Spleen (tissue), 11 donors: ENCODE data around the gene SOWAHC. TPM values are rescaled to one million over a fixed set of nuclear protein-coding genes. Genes with fewer than 3 reads are reported as not detected.
A peak's percentile ranks its signal among the peaks of the same experiment; 100 is the strongest.

Source experiments
- DNase-seq: peaks from one replicate; pipeline ENCODE4 v3.0.0-alpha.2; 2020
- H3K27ac ChIP-seq, 8 donors: fragments of 200-600 bp; sonication (generic) in 7 of 8; 1 replicate in 4 of 8; 2 replicates in 4 of 8; pipeline versions ENCODE4 v1.5.0 to v1.8.0; 2016 to 2021; ENCODE audit warnings: inconsistent platforms in 4 of 8, mild to moderate bottlenecking in 4 of 8, moderate library complexity in 1 of 8
- H3K27me3 ChIP-seq, 7 donors: fragments of 200-600 bp; sonication (generic) in 6 of 7; replicated peaks in 1 of 7; 1 replicate in 4 of 7; 2 replicates in 3 of 7; pipeline versions ENCODE4 v1.5.0 to v1.8.0; 2016 to 2021; ENCODE audit warnings: inconsistent platforms in 3 of 7, mild to moderate bottlenecking in 1 of 7
- H3K36me3 ChIP-seq, 6 donors: fragments of 200-600 bp; sonication (generic) in 5 of 6; 1 replicate in 4 of 6; 2 replicates in 2 of 6; pipeline versions ENCODE4 v1.5.0 to v1.8.0; 2016 to 2021; ENCODE audit warnings: inconsistent platforms in 2 of 6
- H3K4me1 ChIP-seq, 6 donors: fragments of 200-600 bp; sonication (generic) in 5 of 6; 1 replicate in 3 of 6; 2 replicates in 3 of 6; pipeline versions ENCODE4 v1.5.0 to v1.8.0; 2016 to 2021; ENCODE audit warnings: inconsistent platforms in 3 of 6
- H3K4me3 ChIP-seq, 8 donors: fragments of 200-600 bp; sonication (generic) in 7 of 8; 1 replicate in 4 of 8; 2 replicates in 4 of 8; pipeline versions ENCODE4 v1.5.0 to v1.8.0; 2016 to 2021; ENCODE audit warnings: inconsistent platforms in 4 of 8, mild to moderate bottlenecking in 4 of 8, moderate library complexity in 2 of 8
- H3K9me3 ChIP-seq, 8 donors: fragments of 200-600 bp; sonication (generic) in 7 of 8; 1 replicate in 4 of 8; 2 replicates in 4 of 8; pipeline versions ENCODE4 v1.5.0 to v1.8.0; 2016 to 2021; ENCODE audit warnings: inconsistent platforms in 4 of 8
- POLR2A ChIP-seq, 3 donors: fragments of 450-650 bp; IDR thresholded peaks; one replicate each; pipeline ENCODE4 v1.5.1; 2017; ENCODE audit warnings: antibody characterized with exemption in 3 of 3, mild to moderate bottlenecking in 1 of 3
- POLR2AphosphoS5 ChIP-seq, 3 donors: sonication (generic); formaldehyde crosslinking; IDR thresholded peaks; one replicate each; pipeline ENCODE4 v1.5.1; 2017; ENCODE audit warnings: antibody characterized with exemption in 3 of 3
- WGBS, 5 donors: extraction: QIAGEN DNeasy Blood & Tissue Kit in 3 of 5; methylation state at CpG; one replicate each; pipeline versions ENCODE4 v1.1.5 to v1.1.7; 2013 to 2018; 5-methylcytosine and 5-hydroxymethylcytosine counted together
- intact Hi-C: fragments of 100-400 bp; cut with DNase I; formaldehyde crosslinking; loops from one replicate; pipeline ENCODE4 v1.15.0; 2023; ENCODE audit warnings: low total_unique reads
- polyA plus RNA-seq, 3 donors: library from polyadenylated mRNA; stranded (reverse); fragments of 200-250 nt; gene quantifications; one replicate each; pipeline ENCODE4 v1.2.1, GENCODE V29; 2013
- total RNA-seq, 7 donors: library from RNA; depleted of rRNA in 3 of 7; stranded (reverse); fragments of >200 nt in 3 of 7; fragmentation: NEBNext Ultra II Directional in 4 of 7; extraction: Animal tissue kit (Norgen Biotek cat#: 25700) in 4 of 7; gene quantifications; one replicate each; pipeline versions ENCODE4 v1.1.0 to v1.2.1, GENCODE V29; 2016 to 2021
- TF ChIP-seq, protein P1 (sequence below), 11 experiments: fragments of 200-600 bp in 7 of 11; fragments of 450-650 bp in 4 of 11; sonication (generic) in 4 of 11; IDR thresholded peaks in 8 of 11; conservative IDR thresholded peaks in 3 of 11; 1 replicate in 7 of 11; 2 replicates in 4 of 11; pipeline versions ENCODE4 v1.4.0 to v1.8.0; 2016 to 2021; ENCODE audit warnings: antibody characterized with exemption in 11 of 11, inconsistent platforms in 4 of 11, mild to moderate bottlenecking in 1 of 11
- donor health status: healthy with polysubstance abuse.
- donor health status: DM: no; HTN: no; CAD: no; lungs with moderate emphysema.
- donor health status: DM: no; HTN: no; CAD: no.
- donor health status: Bipolar disorder and iron deficiency.
- donor health status: healthy.
- donor health status: DM: no; HTN: no; CAD: no.
- donor health status: DM: yes; HTN: yes; CAD: no.

SOWAHC gene
- total and polyA plus RNA-seq, 10 donors, result 1.6 to 9.9 (median 6.5) TPM

GRCh38 chr2:109646961-109647360 lies 32.8 kb downstream of the SOWAHC start:
- peaks cover 0 to 17% (median 9%) of the 10 kb centered on the region in 6 donors for H3K4me1 ChIP-seq
- H3K9me3 ChIP-seq, result no peaks in the 10 kb centered on the region
- TF ChIP-seq POLR2AphosphoS5 (IDR thresholded peaks at IDR 0.05) (no peak), POLR2A (IDR thresholded peaks at IDR 0.05) (no peak)
- TF ChIP-seq, protein P1, sequence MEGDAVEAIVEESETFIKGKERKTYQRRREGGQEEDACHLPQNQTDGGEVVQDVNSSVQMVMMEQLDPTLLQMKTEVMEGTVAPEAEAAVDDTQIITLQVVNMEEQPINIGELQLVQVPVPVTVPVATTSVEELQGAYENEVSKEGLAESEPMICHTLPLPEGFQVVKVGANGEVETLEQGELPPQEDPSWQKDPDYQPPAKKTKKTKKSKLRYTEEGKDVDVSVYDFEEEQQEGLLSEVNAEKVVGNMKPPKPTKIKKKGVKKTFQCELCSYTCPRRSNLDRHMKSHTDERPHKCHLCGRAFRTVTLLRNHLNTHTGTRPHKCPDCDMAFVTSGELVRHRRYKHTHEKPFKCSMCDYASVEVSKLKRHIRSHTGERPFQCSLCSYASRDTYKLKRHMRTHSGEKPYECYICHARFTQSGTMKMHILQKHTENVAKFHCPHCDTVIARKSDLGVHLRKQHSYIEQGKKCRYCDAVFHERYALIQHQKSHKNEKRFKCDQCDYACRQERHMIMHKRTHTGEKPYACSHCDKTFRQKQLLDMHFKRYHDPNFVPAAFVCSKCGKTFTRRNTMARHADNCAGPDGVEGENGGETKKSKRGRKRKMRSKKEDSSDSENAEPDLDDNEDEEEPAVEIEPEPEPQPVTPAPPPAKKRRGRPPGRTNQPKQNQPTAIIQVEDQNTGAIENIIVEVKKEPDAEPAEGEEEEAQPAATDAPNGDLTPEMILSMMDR (IDR thresholded peaks at IDR 0.05 in 8 of 11, conservative IDR thresholded peaks at IDR 0.05 in 3 of 11), result no peak
- intact Hi-C loops, result no loop called here
- no peaks in the 10 kb centered on the region for H3K27me3 ChIP-seq
- no peaks in the 10 kb centered on the region for H3K36me3 ChIP-seq
- H3K27ac ChIP-seq, result no peak overlapping the region
- H3K4me3 ChIP-seq, result no peak overlapping the region
- DNase-seq, result no peak
- 89 to 94% (median 90%) methylated on average over 8 of the region's 8 CpGs for WGBS, 5 donors

GRCh38 chr2:109647636-109648035 lies 33.5 kb downstream of the SOWAHC start:
- 80 to 97% (median 89%) methylated on average over 7 of the region's 7 CpGs for WGBS, 5 donors
- peak overlapping the region in 4 of 8 donors; percentile 25 to 51 (median 46) for H3K27ac ChIP-seq
- H3K4me3 ChIP-seq, result no peak overlapping the region
- intact Hi-C loops, result no loop called here
- no peak for DNase-seq
- no peaks in the 10 kb centered on the region for H3K9me3 ChIP-seq
- TF ChIP-seq POLR2A (IDR thresholded peaks at IDR 0.05) (no peak), POLR2AphosphoS5 (IDR thresholded peaks at IDR 0.05) (no peak)
- TF ChIP-seq, protein P1 (IDR thresholded peaks at IDR 0.05 in 8 of 11, conservative IDR thresholded peaks at IDR 0.05 in 3 of 11), result no peak
- H3K27me3 ChIP-seq, result no peaks in the 10 kb centered on the region
- H3K4me1 ChIP-seq, result peaks cover 0 to 17% (median 9%) of the 10 kb centered on the region in 6 donors
- H3K36me3 ChIP-seq, result no peaks in the 10 kb centered on the region

DNA sequence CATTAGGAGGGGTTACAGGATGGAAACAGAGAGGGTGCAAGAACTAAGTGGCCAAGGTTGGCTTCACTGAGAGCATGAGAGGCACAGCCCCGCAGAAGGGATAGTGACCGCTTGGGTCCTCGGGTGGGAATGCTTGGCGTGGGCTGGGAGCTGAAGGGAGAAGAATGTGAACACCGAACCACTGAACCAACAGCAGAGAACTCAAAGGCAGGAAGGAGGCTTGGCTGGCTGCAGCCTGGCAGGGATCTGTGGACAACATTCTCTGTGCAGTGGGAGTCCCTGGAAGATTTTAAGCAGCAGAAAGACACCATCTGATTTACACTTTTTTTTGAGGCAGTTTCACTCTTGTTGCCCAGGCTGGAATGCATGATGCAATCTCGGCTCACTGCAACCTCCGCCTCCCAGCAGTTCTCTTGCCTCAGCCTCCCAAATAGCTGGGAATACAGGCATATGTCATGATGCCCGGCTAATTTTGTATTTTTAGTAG lies 33.9 kb downstream of the SOWAHC start:
- no peaks in the 10 kb centered on the region for H3K36me3 ChIP-seq
- no peaks in the 10 kb centered on the region for H3K27me3 ChIP-seq
- WGBS, 5 donors, result 81 to 88% (median 82%) methylated on average over 8 of the region's 8 CpGs
- TF ChIP-seq POLR2A (IDR thresholded peaks at IDR 0.05) (no peak), POLR2AphosphoS5 (IDR thresholded peaks at IDR 0.05) (no peak)
- TF ChIP-seq, protein P1 (IDR thresholded peaks at IDR 0.05 in 8 of 11, conservative IDR thresholded peaks at IDR 0.05 in 3 of 11), result no peak
- no peak overlapping the region for H3K4me3 ChIP-seq
- peaks cover 0 to 17% (median 9%) of the 10 kb centered on the region in 6 donors for H3K4me1 ChIP-seq
- H3K9me3 ChIP-seq, result no peaks in the 10 kb centered on the region
- H3K27ac ChIP-seq, result peak overlapping the region in 4 of 8 donors; percentile 25 to 51 (median 46)
- DNase-seq, result no peak
- intact Hi-C loops, result no loop called here

GRCh38 chr2:109649736-109650695 lies 35.9 kb downstream of the SOWAHC start:
- no peaks in the 10 kb centered on the region for H3K9me3 ChIP-seq
- no peak overlapping the region for H3K27ac ChIP-seq
- no peaks in the 10 kb centered on the region for H3K27me3 ChIP-seq
- H3K36me3 ChIP-seq, result no peaks in the 10 kb centered on the region
- H3K4me1 ChIP-seq, result peaks cover 0 to 4% (median 0%) of the 10 kb centered on the region in 6 donors
- WGBS, 5 donors, result 80 to 89% (median 85%) methylated on average over 14 of the region's 14 CpGs
- TF ChIP-seq, protein P1 (IDR thresholded peaks at IDR 0.05 in 8 of 11, conservative IDR thresholded peaks at IDR 0.05 in 3 of 11), result no peak
- TF ChIP-seq POLR2A (IDR thresholded peaks at IDR 0.05), result no peak
- no peak for TF ChIP-seq POLR2AphosphoS5 (IDR thresholded peaks at IDR 0.05)
- no peak overlapping the region for H3K4me3 ChIP-seq
- intact Hi-C loops, result no loop called here
- no peak for DNase-seq
